ENCODE measurements around the gene ZNF35. TPM values are rescaled to one million over a fixed set of nuclear protein-coding genes. Genes with fewer than 3 reads are reported as not detected.

Gene ZNF35
- total and polyA plus RNA-seq, 2 donors (not counting 1 experiment from before 2014, with no cell fraction given): 8.0 to 11.2 TPM

DNA sequence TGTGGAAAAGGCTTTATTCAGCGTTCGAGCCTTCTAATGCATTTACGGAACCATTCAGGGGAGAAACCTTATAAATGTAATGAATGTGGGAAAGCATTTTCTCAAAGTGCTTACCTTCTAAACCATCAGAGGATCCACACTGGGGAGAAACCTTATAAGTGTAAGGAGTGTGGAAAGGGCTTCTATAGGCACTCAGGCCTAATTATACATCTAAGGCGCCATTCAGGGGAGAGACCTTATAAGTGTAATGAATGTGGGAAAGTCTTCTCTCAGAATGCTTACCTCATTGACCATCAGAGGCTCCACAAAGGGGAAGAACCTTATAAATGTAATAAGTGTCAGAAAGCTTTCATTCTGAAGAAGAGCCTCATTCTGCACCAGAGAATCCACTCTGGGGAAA is 6.2 kb upstream of the ZNF35 start:
- Histone ChIP-seq H3K4me1 (ENCODE audit: control insufficient read depth, extremely low read depth, insufficient read depth, low read length) (no peaks in the 10 kb centered on the region), H3K27ac (ENCODE audit: insufficient read depth, low read length) (no peak overlapping the region), H4K20me1 (ENCODE audit: control insufficient read depth, extremely low read depth, insufficient read depth, low read length) (no peaks in the 10 kb centered on the region), H3K4me2 (ENCODE audit: extremely low read depth, insufficient read depth, low read length) (no peak overlapping the region), H3K36me3 (ENCODE audit: control insufficient read depth, insufficient read depth, low read length) (peaks cover 17% of the 10 kb centered on the region), H3K79me2 (ENCODE audit: control insufficient read depth, insufficient read depth, low read length) (no peaks in the 10 kb centered on the region), H3K9me3 (ENCODE audit: control insufficient read depth, insufficient read depth, low read depth, low read length) (peaks cover 7% of the 10 kb centered on the region), H3K27me3 (ENCODE audit: control insufficient read depth, insufficient read depth, low read length) (no peaks in the 10 kb centered on the region), H2AFZ (ENCODE audit: low read length) (no peak overlapping the region), H3K9ac (ENCODE audit: insufficient read depth, low read length) (no peak overlapping the region), H3K4me3 (replicated peaks in 1 of 4; ENCODE audit: control extremely low read depth in 1 of 4, insufficient read depth in 1 of 4, low read depth in 3 of 4, low read length in 4 of 4) (no peak overlapping the region)
- TF ChIP-seq EZH2 (IDR thresholded peaks at IDR 0.05; ENCODE audit: low read length, missing control alignments): no peak
- TF ChIP-seq, protein P1, sequence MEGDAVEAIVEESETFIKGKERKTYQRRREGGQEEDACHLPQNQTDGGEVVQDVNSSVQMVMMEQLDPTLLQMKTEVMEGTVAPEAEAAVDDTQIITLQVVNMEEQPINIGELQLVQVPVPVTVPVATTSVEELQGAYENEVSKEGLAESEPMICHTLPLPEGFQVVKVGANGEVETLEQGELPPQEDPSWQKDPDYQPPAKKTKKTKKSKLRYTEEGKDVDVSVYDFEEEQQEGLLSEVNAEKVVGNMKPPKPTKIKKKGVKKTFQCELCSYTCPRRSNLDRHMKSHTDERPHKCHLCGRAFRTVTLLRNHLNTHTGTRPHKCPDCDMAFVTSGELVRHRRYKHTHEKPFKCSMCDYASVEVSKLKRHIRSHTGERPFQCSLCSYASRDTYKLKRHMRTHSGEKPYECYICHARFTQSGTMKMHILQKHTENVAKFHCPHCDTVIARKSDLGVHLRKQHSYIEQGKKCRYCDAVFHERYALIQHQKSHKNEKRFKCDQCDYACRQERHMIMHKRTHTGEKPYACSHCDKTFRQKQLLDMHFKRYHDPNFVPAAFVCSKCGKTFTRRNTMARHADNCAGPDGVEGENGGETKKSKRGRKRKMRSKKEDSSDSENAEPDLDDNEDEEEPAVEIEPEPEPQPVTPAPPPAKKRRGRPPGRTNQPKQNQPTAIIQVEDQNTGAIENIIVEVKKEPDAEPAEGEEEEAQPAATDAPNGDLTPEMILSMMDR (conservative IDR thresholded peaks at IDR 0.05 in 1 of 2, IDR thresholded peaks at IDR 0.05 in 1 of 2; ENCODE audit: low read depth in 1 of 2, low read length in 2 of 2): no peak
- DNase-seq (ENCODE audit: low read depth in 2 of 2): no peak

- H3K27ac ChIP-seq (ENCODE audit: insufficient read depth, low read length): no peak overlapping the region
- no peak overlapping the region for H3K4me2 ChIP-seq (ENCODE audit: extremely low read depth, insufficient read depth, low read length)
- H3K4me3 ChIP-seq (replicated peaks in 1 of 4; ENCODE audit: control extremely low read depth in 1 of 4, insufficient read depth in 1 of 4, low read depth in 3 of 4, low read length in 4 of 4): no peak overlapping the region
- DNase-seq (ENCODE audit: low read depth in 2 of 2): no peak
- peaks cover 17% of the 10 kb centered on the region for H3K36me3 ChIP-seq (ENCODE audit: control insufficient read depth, insufficient read depth, low read length)
- no peak overlapping the region for H2AFZ ChIP-seq (ENCODE audit: low read length)
- no peaks in the 10 kb centered on the region for H3K27me3 ChIP-seq (ENCODE audit: control insufficient read depth, insufficient read depth, low read length)
- no peaks in the 10 kb centered on the region for H4K20me1 ChIP-seq (ENCODE audit: control insufficient read depth, extremely low read depth, insufficient read depth, low read length)
- no peak overlapping the region for H3K9ac ChIP-seq (ENCODE audit: insufficient read depth, low read length)
- H3K79me2 ChIP-seq (ENCODE audit: control insufficient read depth, insufficient read depth, low read length): no peaks in the 10 kb centered on the region
- H3K9me3 ChIP-seq (ENCODE audit: control insufficient read depth, insufficient read depth, low read depth, low read length): peaks cover 7% of the 10 kb centered on the region
- TF ChIP-seq EZH2 (IDR thresholded peaks at IDR 0.05; ENCODE audit: low read length, missing control alignments): no peak
- TF ChIP-seq, protein P1 (conservative IDR thresholded peaks at IDR 0.05 in 1 of 2, IDR thresholded peaks at IDR 0.05 in 1 of 2; ENCODE audit: low read depth in 1 of 2, low read length in 2 of 2): no peak
- no peaks in the 10 kb centered on the region for H3K4me1 ChIP-seq (ENCODE audit: control insufficient read depth, extremely low read depth, insufficient read depth, low read length)
Observed at GRCh38 chr3:44643024-44643423, 5.5 kb upstream of the ZNF35 start.

GRCh38 chr3:44647771-44648170 is 761 bp upstream of the ZNF35 start:
- no peak for TF ChIP-seq EZH2 (IDR thresholded peaks at IDR 0.05; ENCODE audit: low read length, missing control alignments)
- TF ChIP-seq, protein P1 (conservative IDR thresholded peaks at IDR 0.05 in 1 of 2, IDR thresholded peaks at IDR 0.05 in 1 of 2; ENCODE audit: low read depth in 1 of 2, low read length in 2 of 2): no peak
- no peaks in the 10 kb centered on the region for H3K27me3 ChIP-seq (ENCODE audit: control insufficient read depth, insufficient read depth, low read length)
- DNase-seq (ENCODE audit: low read depth in 2 of 2): no peak
- peaks cover 1% of the 10 kb centered on the region for H3K9me3 ChIP-seq (ENCODE audit: control insufficient read depth, insufficient read depth, low read depth, low read length)
- H3K9ac ChIP-seq (ENCODE audit: insufficient read depth, low read length): no peak overlapping the region
- H3K4me3 ChIP-seq (replicated peaks in 1 of 4; ENCODE audit: control extremely low read depth in 1 of 4, insufficient read depth in 1 of 4, low read depth in 3 of 4, low read length in 4 of 4): peak overlapping the region in 2 of 4 experiments; percentile 82 to 99
- peaks cover 13% of the 10 kb centered on the region for H3K79me2 ChIP-seq (ENCODE audit: control insufficient read depth, insufficient read depth, low read length)
- no peaks in the 10 kb centered on the region for H4K20me1 ChIP-seq (ENCODE audit: control insufficient read depth, extremely low read depth, insufficient read depth, low read length)
- no peak overlapping the region for H3K27ac ChIP-seq (ENCODE audit: insufficient read depth, low read length)
- no peaks in the 10 kb centered on the region for H3K4me1 ChIP-seq (ENCODE audit: control insufficient read depth, extremely low read depth, insufficient read depth, low read length)
- H3K36me3 ChIP-seq (ENCODE audit: control insufficient read depth, insufficient read depth, low read length): peaks cover 6% of the 10 kb centered on the region
- peak overlapping the region; percentile 97 for H3K4me2 ChIP-seq (ENCODE audit: extremely low read depth, insufficient read depth, low read length)
- H2AFZ ChIP-seq (ENCODE audit: low read length): no peak overlapping the region
